ENCODE data around the gene RASA2. TPM values are rescaled to one million over a fixed set of nuclear protein-coding genes. Genes with fewer than 3 reads are reported as not detected.

RASA2 gene
- total and polyA plus RNA-seq, 2 of the 4 experiments (the other 2 are of a cell fraction) = 6.1 to 14.0 TPM

DNA sequence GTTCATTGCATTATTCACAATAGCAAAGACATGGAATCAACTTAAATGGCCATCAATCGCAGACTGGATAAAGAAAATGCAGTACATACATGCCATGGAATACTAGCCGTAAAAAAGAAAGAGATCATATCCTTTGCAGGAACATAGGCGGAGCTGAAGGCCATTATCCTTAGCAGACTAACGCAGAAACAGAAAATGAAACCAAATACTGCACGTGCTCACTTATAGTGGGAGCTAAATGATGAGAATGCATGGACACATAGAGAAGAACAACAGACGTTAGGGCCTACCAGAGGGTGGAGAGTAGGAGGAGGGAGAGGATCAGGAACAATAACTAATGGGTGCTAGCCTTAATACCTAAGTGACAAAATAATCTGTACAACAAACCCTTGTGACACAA, 57.9 kb downstream of the RASA2 start:
- Histone ChIP-seq H3K27ac (ENCODE audit: insufficient read depth, low read length) (no peak overlapping the region), H3K9ac (ENCODE audit: low read depth, low read length) (no peak overlapping the region), H2AK5ac (ENCODE audit: low read depth, low read length) (no peak overlapping the region), H3K27me3 (ENCODE audit: control insufficient read depth, insufficient read depth, low read length) (no peaks in the 10 kb centered on the region), H3K18ac (ENCODE audit: low read depth, low read length) (no peak overlapping the region), H2BK120ac (ENCODE audit: low read depth, low read length) (no peak overlapping the region), H3K4ac (ENCODE audit: low read depth, low read length) (no peak overlapping the region), H2BK15ac (ENCODE audit: low read depth, low read length) (no peak overlapping the region), H3K56ac (ENCODE audit: extremely low read depth, insufficient read depth, low read length) (no peak overlapping the region), H2AK9ac (replicated peaks; ENCODE audit: low read depth, low read length, poor library complexity) (no peak overlapping the region), H4K5ac (ENCODE audit: low read depth, low read length) (no peak overlapping the region), H4K91ac (ENCODE audit: insufficient read depth, low read depth, low read length) (no peak overlapping the region), H4K20me1 (ENCODE audit: insufficient read depth, low read length) (no peaks in the 10 kb centered on the region), H3K4me3 (ENCODE audit: insufficient read depth, low read depth, low read length) (no peak overlapping the region), H3K9me1 (ENCODE audit: insufficient read depth, low read length) (no peaks in the 10 kb centered on the region), H3K79me1 (ENCODE audit: low read depth in 1 of 2, low read length in 2 of 2) (peaks cover 32 to 37% of the 10 kb centered on the region in 2 experiments), H3K14ac (replicated peaks; ENCODE audit: low read depth, low read length) (no peak overlapping the region), H3K23ac (ENCODE audit: low read depth, low read length) (no peak overlapping the region), H3K4me2 (ENCODE audit: low read depth, low read length) (no peak overlapping the region), H3K9me3 (ENCODE audit: control insufficient read depth, insufficient read depth, low read length) (peaks cover 4% of the 10 kb centered on the region), H2AFZ (replicated peaks; ENCODE audit: low read length, poor library complexity) (no peak overlapping the region), H2BK20ac (ENCODE audit: low read depth, low read length) (no peak overlapping the region), H3K4me1 (ENCODE audit: control insufficient read depth, insufficient read depth, low read length) (no peaks in the 10 kb centered on the region), H4K8ac (ENCODE audit: low read depth in 2 of 2, low read length in 2 of 2) (no peak overlapping the region), H3K36me3 (ENCODE audit: control insufficient read depth, insufficient read depth, low read length) (peaks cover 12% of the 10 kb centered on the region), H2BK5ac (ENCODE audit: low read depth, low read length, poor library complexity, severe bottlenecking) (no peak overlapping the region)
- 98% methylated on average over 5 of the region's 6 CpGs; no CpG with 5 or more reads in 1 of the 2 experiments for WGBS, 2 experiments (ENCODE audit: extremely low coverage in 2 of 2, insufficient read length in 1 of 2)
- POLR2A ChIA-PET (ENCODE audit: unreplicated experiment) = no interaction called here
- DNase-seq (no peak), ATAC-seq (ENCODE audit: low read depth) (no peak)
- intact Hi-C loops (cut with micrococcal nuclease) = no loop called here
- in situ Hi-C loops (cut with MboI; ENCODE audit: low sequenced_read_pairs) = loop anchor here (10.0 kb wide), 1 partner anchor 240 kb away; no protein-coding TSS in a partner anchor
- dilution Hi-C loops (cut with HindIII; ENCODE audit: low sequenced_read_pairs, unreplicated experiment) = no loop called here
- CTCF ChIA-PET = no interaction called here
- no peak for TF ChIP-seq BHLHE40 (IDR thresholded peaks at IDR 0.05; ENCODE audit: low read depth, low read length)
- no peak for TF ChIP-seq POLR2A (IDR thresholded peaks at IDR 0.05; ENCODE audit: low read depth, low read length)
- TF ChIP-seq MAZ (IDR thresholded peaks at IDR 0.05; ENCODE audit: borderline replicate concordance, low read depth, low read length) = no peak
- TF ChIP-seq, protein P1, sequence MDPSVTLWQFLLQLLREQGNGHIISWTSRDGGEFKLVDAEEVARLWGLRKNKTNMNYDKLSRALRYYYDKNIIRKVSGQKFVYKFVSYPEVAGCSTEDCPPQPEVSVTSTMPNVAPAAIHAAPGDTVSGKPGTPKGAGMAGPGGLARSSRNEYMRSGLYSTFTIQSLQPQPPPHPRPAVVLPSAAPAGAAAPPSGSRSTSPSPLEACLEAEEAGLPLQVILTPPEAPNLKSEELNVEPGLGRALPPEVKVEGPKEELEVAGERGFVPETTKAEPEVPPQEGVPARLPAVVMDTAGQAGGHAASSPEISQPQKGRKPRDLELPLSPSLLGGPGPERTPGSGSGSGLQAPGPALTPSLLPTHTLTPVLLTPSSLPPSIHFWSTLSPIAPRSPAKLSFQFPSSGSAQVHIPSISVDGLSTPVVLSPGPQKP (IDR thresholded peaks at IDR 0.05; ENCODE audit: borderline replicate concordance, low read depth, low read length) = no peak
- TF ChIP-seq USF2 (IDR thresholded peaks at IDR 0.05; ENCODE audit: low read depth, low read length) = no peak
- TF ChIP-seq RCOR1 (IDR thresholded peaks at IDR 0.05; ENCODE audit: insufficient replicate concordance, low read length) = no peak
- no peak for TF ChIP-seq CHD1 (IDR thresholded peaks at IDR 0.05; ENCODE audit: low read depth, low read length)
- TF ChIP-seq, protein P2, sequence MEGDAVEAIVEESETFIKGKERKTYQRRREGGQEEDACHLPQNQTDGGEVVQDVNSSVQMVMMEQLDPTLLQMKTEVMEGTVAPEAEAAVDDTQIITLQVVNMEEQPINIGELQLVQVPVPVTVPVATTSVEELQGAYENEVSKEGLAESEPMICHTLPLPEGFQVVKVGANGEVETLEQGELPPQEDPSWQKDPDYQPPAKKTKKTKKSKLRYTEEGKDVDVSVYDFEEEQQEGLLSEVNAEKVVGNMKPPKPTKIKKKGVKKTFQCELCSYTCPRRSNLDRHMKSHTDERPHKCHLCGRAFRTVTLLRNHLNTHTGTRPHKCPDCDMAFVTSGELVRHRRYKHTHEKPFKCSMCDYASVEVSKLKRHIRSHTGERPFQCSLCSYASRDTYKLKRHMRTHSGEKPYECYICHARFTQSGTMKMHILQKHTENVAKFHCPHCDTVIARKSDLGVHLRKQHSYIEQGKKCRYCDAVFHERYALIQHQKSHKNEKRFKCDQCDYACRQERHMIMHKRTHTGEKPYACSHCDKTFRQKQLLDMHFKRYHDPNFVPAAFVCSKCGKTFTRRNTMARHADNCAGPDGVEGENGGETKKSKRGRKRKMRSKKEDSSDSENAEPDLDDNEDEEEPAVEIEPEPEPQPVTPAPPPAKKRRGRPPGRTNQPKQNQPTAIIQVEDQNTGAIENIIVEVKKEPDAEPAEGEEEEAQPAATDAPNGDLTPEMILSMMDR (conservative IDR thresholded peaks at IDR 0.05; ENCODE audit: low read depth, low read length) = no peak
- no peak for TF ChIP-seq MXI1 (IDR thresholded peaks at IDR 0.05; ENCODE audit: borderline replicate concordance, low read depth, low read length)
- TF ChIP-seq RFX5 (IDR thresholded peaks at IDR 0.05; ENCODE audit: low read depth, low read length) = no peak
- no peak for TF ChIP-seq SMC3 (IDR thresholded peaks at IDR 0.05; ENCODE audit: low read depth, low read length)
- no TSS peak for BruUV-seq (replicated peaks)
